ENCODE results near the gene GALNTL6.

DNA sequence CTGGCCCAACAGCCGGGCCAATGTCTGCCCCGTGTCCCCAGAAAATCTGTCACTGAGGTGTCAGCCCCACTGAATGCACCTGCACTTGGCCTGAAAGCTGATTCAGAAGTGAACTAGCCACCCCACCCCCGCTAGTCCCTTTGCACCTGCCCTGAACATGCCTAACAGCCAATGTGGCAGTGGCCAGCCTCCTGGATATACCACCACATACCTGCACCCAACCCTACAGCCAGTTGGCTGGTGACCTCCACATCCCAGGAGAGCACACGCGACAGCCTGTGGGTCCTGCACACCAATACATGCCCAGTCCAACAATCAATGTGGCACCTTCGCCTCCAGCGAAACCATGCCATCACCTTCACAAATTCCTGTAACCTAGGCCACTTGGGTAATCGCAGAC is 116.7 kb downstream of the GALNTL6 start:
- TF ChIP-seq, protein P1, sequence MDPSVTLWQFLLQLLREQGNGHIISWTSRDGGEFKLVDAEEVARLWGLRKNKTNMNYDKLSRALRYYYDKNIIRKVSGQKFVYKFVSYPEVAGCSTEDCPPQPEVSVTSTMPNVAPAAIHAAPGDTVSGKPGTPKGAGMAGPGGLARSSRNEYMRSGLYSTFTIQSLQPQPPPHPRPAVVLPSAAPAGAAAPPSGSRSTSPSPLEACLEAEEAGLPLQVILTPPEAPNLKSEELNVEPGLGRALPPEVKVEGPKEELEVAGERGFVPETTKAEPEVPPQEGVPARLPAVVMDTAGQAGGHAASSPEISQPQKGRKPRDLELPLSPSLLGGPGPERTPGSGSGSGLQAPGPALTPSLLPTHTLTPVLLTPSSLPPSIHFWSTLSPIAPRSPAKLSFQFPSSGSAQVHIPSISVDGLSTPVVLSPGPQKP (IDR thresholded peaks at IDR 0.05; ENCODE audit: borderline replicate concordance, low read depth, low read length) = no peak
- TF ChIP-seq, protein P2, sequence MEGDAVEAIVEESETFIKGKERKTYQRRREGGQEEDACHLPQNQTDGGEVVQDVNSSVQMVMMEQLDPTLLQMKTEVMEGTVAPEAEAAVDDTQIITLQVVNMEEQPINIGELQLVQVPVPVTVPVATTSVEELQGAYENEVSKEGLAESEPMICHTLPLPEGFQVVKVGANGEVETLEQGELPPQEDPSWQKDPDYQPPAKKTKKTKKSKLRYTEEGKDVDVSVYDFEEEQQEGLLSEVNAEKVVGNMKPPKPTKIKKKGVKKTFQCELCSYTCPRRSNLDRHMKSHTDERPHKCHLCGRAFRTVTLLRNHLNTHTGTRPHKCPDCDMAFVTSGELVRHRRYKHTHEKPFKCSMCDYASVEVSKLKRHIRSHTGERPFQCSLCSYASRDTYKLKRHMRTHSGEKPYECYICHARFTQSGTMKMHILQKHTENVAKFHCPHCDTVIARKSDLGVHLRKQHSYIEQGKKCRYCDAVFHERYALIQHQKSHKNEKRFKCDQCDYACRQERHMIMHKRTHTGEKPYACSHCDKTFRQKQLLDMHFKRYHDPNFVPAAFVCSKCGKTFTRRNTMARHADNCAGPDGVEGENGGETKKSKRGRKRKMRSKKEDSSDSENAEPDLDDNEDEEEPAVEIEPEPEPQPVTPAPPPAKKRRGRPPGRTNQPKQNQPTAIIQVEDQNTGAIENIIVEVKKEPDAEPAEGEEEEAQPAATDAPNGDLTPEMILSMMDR (conservative IDR thresholded peaks at IDR 0.05; ENCODE audit: low read depth, low read length) = no peak
- TF ChIP-seq POLR2A (IDR thresholded peaks at IDR 0.05; ENCODE audit: low read depth, low read length) (no peak), RAD21 (IDR thresholded peaks at IDR 0.05; ENCODE audit: low read length) (no peak), NFE2L2 (IDR thresholded peaks at IDR 0.05; ENCODE audit: low read depth, low read length) (no peak), MAFK (IDR thresholded peaks at IDR 0.05; ENCODE audit: low read depth, low read length) (no peak), RCOR1 (IDR thresholded peaks at IDR 0.05; ENCODE audit: insufficient replicate concordance, low read length) (no peak), MAZ (IDR thresholded peaks at IDR 0.05; ENCODE audit: borderline replicate concordance, low read depth, low read length) (no peak), CEBPB (IDR thresholded peaks at IDR 0.05; ENCODE audit: low read depth, low read length) (no peak), MXI1 (IDR thresholded peaks at IDR 0.05; ENCODE audit: borderline replicate concordance, low read depth, low read length) (no peak), FOS (IDR thresholded peaks at IDR 0.05; ENCODE audit: low read depth, low read length) (no peak), RFX5 (IDR thresholded peaks at IDR 0.05; ENCODE audit: low read depth, low read length) (no peak)
- TF ChIP-seq, protein P3, sequence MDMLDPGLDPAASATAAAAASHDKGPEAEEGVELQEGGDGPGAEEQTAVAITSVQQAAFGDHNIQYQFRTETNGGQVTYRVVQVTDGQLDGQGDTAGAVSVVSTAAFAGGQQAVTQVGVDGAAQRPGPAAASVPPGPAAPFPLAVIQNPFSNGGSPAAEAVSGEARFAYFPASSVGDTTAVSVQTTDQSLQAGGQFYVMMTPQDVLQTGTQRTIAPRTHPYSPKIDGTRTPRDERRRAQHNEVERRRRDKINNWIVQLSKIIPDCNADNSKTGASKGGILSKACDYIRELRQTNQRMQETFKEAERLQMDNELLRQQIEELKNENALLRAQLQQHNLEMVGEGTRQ (IDR thresholded peaks at IDR 0.05; ENCODE audit: low read depth, low read length) = no peak
